Fibroblast of skin of left biceps (primary cell): ENCODE data around the gene DOCK2.

Experiments used
- DNase-seq, 2 experiments: peaks; one replicate each; pipeline ENCODE4 v3.0.0-alpha.2; 2013; ENCODE audit warnings: low read depth in 2 of 2

The DOCK2 gene

GRCh38 chr5:170049713-170050112 is 412.6 kb downstream of the DOCK2 start:
- no peak for DNase-seq

DNA sequence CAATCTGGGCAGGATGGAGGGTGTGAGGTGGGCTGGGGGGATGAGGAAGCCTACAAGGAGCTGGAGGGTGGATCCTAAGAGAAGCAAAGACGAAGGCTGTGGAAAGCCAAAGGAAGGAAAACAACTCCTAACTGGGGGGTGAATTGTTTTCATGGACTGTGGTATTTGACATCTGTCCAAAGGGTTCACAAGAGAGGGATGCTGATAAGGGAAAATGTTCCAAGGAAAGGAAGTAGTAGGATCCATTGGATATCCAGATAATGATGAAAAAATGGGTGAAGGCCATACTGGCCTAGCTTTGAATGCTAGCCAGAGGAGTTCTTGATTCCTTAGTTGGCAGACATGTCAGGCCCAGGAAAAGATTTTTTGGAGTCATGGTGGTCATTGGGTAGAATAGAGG is 416.8 kb downstream of the DOCK2 start:
- DNase-seq = no peak

GRCh38 chr5:170055606-170056005 is 418.5 kb downstream of the DOCK2 start:
- no peak for DNase-seq

- DNase-seq = no peak
Observed at GRCh38 chr5:170056561-170057267, 419.6 kb downstream of the DOCK2 start.

- no peak for DNase-seq
Observed at GRCh38 chr5:170057311-170057710, 420.2 kb downstream of the DOCK2 start.

DNA sequence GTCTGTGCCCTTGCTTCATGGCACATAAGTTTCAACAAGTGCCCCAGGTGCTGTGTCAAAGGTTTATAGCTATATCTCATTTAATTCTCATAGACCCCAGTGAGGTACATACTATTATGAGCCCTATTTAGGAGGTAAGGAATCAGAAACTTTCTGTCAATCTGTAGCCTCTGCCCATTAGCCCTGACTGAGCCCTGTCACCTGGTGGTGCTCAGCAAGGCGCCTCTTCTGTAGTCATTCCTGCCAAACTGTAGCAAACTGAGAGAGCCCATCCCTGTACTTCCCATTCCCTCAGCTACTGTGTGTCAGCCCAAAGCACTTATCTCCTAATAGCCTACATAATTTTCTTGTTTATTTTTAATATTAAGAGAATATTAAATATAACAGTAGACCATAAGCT is 422.1 kb downstream of the DOCK2 start:
- no peak for DNase-seq

DNA sequence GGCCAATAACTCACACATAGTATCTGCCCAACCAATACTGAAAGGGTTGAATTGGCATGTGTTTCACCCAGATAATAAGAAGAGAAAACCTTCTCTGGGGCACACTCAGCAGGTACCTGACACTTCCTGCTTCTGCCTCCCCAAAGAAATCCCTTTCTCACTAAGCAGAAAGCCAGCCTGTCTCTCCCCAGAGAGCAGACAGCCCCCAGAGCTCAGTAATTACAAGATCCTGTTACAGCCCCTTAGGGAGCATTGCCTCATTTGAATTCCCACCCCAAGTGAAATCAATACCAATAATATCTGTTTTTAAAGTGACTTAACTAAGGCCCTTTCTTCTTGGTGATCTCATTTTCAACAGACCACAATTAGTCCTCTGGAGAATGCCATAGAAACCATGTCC is 430.1 kb downstream of the DOCK2 start:
- no peak for DNase-seq

DNA sequence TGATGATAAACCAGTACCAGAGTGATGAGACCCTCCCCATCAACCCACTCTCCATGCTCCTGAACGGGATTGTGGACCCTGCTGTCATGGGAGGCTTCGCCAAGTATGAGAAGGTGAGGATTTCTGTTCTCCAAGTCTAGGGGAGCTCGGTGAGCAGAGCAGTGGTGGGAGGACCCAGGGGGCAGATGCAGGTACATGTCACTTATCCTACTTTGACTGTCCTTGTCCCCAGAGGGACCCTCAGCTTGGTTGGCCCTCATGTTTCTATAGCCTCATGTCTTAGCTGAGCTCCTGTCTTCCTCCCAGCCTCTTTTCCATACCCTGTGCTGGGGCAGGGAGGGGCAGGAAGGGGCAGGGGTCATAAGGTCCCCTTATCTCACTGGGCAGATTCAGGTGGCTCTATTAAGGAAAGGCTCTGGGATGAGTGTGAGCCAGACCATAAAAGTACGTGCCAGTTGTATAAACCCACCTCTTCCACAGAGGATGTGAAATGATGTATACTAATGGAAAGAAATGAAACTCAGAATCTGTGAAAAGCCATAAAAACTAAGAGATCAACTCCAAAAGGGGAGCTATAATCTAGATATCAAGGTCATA is 430.6 kb downstream of the DOCK2 start:
- no peak for DNase-seq

DNA sequence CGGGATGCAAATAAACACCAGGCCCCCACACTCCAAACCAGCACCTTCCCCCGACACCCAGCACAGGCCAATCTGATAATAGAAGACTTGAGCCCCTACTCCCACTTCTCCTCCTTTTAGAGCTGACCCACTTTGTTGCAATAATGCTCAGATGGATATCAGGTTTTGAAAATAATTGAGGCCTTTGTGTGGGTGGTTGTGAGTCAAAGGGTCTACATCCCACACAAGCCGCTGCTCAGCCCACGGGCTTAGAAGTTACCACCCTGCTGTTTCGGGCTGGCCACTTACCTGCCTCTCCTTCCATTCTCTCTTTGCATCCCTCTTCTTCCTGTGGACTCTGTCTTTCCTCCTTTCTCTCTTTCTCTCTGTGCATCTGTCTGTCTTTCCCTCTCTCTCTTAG is 432.4 kb downstream of the DOCK2 start:
- no peak for DNase-seq

DNA sequence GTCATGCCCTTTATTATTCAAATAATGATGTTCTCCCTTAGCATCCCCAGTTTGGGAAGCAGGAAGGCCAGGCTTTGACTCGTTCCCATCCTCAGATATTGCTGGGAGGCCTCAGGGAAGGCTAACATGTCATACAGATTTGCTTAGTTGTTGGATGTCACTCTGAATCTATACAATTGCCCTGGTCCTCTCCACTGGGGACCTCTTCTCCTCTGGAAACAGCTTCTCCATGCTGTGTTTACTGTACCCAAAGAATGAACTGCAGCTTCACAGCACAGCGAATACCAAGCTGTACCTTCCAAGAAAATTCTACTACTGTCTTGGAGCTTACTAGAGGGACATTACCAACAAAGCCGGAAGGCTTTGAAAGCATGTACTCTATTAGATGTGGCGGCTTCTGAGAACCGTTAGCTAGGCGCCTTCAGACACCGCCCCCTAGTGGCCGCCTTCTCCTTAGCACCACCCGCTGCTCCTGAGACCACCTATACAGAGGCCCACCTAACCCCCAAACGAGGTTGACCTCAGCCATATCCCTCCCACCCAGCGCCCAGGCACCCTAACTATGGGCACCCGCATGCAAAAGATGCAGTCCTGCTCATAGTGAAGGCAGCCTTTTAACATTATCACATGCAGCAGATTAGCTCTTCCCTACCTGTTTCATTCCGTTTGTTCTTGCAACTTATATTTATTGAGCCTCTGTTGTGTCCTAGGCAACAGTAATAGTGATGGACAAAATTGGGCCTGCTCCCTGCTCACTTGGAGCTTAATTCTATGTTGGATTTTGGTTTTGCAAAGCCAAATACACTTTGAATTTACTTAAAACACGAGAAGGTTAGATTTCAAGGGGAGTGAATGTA is 433.7 kb downstream of the DOCK2 start:
- peak; percentile 8 for DNase-seq

GRCh38 chr5:170071748-170072147 is 434.7 kb downstream of the DOCK2 start:
- DNase-seq = no peak

GRCh38 chr5:170075696-170076095 is 438.6 kb downstream of the DOCK2 start:
- DNase-seq = no peak

DNA sequence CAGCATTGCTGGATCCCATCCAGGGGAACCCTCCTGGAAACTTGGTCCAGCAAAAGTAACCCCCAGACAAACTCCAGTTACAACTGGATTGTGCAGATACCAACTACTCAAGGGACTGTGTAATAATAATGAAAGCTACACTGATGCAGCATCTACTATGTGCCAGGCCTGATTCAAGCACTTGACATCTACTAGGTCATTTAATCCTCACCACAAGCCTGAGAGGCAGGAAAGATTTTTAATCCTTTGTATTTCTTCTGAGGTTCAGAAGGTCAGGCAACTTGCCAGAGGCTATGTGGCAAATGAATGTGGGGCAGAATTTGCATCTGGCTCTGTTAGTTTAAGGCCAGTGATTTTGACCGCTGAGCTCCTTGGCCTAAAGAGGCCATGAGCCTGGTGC is 439.1 kb downstream of the DOCK2 start:
- no peak for DNase-seq

- DNase-seq = no peak
Observed at GRCh38 chr5:170076739-170077138, 439.7 kb downstream of the DOCK2 start.

GRCh38 chr5:170077526-170077925 is 440.5 kb downstream of the DOCK2 start:
- no peak for DNase-seq

DNA sequence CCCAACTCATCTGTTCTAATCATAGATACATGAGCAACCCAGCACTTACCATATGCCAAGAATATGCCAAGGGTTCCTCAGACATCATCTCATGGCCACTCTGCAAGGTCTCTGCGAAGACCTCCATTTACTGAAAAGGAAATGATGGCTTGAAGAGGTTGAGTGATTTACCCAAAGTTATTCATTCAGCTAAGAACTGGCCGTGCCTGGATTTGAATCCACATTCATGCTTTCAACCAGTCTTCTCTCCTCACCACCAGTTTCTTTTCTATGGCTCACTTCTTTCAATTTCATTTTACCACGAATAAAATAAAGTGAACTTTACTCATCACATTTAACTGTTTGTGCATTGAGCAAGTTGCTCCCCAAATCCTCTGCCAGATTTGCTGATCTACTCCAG is 441.4 kb downstream of the DOCK2 start:
- no peak for DNase-seq

DNA sequence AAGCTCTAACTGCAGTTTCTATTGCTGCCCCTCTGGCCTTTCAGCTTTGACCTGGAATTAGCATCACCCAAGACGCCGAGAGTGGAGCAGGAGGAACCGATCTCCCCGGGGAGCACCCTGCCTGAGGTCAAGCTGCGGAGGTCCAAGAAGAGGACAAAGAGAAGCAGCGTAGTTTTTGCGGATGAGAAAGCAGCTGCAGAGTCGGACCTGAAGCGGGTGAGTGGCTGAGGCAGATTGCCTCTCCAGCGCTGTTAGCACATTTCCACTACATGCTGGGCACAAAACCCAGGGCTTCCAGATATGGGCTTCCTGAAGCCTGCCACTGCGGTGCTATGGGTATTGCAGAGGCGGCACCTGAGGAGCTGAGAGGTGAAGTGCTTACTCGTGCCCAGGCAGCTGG is 441.9 kb downstream of the DOCK2 start:
- no peak for DNase-seq

- no peak for DNase-seq
Observed at GRCh38 chr5:170080217-170080616, 443.1 kb downstream of the DOCK2 start.

DNA sequence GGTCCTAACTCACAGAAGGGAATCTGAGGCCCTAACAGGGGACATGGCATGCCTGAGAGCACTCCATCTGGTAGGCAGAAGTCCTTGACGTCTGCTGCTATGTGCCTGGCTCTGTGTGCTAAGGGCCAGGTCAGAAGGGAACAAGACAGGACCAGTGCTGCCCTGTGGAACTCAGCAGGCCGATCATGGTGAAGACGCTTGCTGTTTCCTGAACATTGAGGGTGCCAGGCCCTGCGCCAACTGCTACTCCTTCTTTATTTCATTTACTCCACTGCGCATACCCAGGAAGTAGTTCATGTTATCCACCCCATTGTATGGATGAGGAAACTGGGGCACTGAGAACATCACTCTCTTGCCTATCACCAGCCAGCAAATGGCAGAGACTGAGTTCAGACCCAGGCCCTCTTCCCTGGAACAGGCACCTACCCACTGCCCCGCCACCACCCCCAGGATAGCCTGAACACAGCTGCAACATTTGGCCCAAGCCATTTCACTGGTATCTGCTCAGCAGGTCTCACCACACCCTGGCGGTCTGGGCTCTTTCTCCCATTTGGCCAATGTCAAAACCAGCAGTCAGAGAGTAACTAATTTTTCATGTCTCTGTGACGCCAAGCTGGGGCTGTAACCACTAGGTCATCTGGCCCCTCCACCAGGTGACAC is 443.8 kb downstream of the DOCK2 start:
- DNase-seq = no peak

DNA sequence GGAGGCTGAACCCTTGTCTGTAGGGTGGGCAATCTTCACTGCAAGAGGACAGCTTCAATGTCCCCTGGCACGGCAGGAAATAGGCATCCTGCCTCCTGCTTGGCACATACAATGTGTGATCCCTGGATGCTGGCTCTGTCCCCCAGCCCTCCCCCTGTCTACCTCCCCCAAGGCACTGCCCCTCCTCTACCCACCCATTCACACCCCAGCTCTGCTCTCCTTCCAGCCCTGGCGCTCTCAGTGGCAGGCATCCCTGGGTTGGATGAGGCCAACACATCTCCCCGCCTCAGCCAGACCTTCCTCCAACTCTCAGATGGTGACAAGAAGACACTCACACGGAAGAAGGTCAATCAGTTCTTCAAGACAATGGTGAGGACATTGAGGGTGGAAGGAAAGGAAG is 444.5 kb downstream of the DOCK2 start:
- no peak for DNase-seq

DNA sequence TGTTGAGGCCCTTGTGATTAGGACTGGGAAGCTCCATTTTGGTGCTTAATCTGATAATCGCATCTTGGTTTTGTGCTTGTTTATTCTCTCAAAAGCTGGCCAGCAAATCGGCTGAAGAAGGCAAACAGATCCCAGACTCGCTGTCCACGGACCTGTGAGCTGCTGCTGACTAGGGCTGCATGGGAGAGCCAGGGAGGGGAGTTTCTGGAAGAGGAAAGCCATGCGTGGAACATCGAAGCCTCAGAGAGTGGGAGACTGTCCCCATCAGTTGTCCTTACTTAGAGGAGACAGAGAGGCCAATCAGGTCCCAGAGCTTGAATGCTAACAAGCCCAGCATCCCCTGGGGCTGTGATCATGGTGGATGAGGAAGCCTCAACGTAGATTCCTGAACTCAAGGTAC is 445.6 kb downstream of the DOCK2 start:
- no peak for DNase-seq

DNA sequence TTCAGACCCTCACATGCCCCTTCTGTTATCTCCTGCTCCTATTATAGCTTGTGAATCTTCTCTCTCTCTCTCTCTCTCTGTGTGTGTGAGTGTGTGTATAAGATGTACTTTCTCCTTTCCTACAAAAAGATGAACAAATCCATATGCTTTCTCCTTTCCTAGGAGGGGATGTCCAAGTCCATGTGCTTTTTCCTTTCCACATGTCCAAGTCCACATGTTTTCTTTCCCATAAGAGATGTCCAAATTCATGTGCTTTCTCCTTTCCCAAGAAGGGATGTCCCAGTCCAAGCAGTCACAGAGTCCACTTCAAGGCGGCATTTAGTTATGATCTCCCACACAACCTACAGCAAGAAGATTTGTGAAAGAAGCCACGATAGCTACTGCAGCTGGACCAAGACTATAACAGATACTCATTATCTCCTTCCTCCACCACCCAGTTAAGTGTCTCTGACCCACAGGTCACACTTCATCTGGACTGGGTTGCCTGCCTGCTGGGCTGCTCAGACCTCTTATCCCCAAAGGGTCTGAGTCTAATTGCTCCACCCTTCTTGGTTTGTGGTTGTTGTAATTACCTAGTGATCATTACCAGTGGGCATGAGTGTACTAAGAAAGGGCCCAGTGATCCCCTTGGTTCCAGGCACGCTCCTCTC is 450.2 kb downstream of the DOCK2 start:
- DNase-seq = no peak
